ENCODE data around the gene HSD17B8.

DNA sequence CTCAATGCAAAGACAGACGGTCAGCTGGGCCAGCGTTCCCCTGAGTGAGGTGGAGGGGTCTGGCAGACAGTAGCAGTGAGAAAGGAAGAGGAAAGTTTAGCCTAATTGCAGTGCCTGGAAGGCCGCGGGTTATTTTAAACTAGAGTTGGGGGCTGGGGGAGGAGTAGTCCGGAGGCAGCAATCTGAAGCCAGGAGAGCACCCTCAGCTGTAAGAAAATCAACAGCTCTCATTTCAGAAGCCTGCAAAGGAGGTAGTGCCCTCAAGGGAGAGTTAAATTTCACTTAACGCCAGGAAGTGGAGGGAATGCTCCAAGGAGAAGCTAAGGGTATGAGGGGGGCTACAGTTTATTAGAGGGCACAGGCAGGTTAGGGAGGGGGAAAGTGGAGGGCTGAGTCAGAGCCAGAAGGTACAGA lies 30.8 kb downstream of the HSD17B8 start:
- TF ChIP-seq, protein P1, sequence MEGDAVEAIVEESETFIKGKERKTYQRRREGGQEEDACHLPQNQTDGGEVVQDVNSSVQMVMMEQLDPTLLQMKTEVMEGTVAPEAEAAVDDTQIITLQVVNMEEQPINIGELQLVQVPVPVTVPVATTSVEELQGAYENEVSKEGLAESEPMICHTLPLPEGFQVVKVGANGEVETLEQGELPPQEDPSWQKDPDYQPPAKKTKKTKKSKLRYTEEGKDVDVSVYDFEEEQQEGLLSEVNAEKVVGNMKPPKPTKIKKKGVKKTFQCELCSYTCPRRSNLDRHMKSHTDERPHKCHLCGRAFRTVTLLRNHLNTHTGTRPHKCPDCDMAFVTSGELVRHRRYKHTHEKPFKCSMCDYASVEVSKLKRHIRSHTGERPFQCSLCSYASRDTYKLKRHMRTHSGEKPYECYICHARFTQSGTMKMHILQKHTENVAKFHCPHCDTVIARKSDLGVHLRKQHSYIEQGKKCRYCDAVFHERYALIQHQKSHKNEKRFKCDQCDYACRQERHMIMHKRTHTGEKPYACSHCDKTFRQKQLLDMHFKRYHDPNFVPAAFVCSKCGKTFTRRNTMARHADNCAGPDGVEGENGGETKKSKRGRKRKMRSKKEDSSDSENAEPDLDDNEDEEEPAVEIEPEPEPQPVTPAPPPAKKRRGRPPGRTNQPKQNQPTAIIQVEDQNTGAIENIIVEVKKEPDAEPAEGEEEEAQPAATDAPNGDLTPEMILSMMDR (IDR thresholded peaks at IDR 0.05; ENCODE audit: low read length): no peak
- no peak for TF ChIP-seq EZH2 (IDR thresholded peaks at IDR 0.05; ENCODE audit: borderline replicate concordance, low read length)

Measured in OCI-LY1 (cell line).